NCI-H82 (cell line): Measurements from ENCODE around the gene EPHB1.
A peak's percentile ranks its signal among the peaks of the same experiment; 100 is the strongest.

Source experiments
- DNase-seq: peaks from one replicate; lab custom pipeline; 2025; lab: John Stamatoyannopoulos, UW

EPHB1 gene

DNA sequence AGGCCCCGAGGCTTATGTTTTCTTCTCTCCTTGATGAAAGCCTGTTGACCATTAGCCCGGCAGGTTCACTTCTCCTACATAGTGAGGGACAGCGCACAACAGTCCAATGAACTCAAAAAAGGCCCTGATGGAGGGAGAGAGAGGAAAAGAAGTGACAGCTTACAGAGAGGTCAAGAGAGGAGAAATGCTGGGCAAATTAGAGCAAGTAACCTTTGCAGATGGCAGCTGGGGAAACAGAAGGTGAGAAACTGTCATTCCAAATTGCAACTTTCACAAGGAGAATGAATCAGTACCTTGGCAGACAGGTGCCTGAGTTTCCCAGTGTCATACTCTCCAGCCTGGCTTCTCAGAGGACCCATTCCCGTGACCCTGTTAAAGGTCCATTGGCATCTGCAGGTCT is 252.0 kb downstream of the EPHB1 start:
- no peak for DNase-seq

DNA sequence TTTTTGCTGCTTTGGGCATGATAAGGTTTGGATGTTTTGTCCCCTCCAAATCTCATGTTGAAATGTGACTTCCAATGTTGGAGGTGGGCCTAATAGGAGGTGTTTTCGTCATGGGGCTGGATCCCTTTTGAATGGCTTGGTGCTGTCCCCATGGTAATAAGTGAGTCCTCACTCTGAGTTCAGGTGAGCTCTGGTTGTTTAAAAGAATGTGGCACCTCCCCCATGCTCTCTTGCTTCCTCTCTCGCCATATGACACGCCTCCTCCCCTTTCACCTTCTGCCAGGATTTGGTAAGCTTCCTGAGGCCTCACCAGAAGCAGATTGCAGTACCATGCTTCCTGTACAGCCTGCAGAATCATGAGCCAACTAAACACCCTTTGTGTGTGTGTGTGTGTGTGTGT is 255.5 kb downstream of the EPHB1 start:
- DNase-seq, result no peak

DNA sequence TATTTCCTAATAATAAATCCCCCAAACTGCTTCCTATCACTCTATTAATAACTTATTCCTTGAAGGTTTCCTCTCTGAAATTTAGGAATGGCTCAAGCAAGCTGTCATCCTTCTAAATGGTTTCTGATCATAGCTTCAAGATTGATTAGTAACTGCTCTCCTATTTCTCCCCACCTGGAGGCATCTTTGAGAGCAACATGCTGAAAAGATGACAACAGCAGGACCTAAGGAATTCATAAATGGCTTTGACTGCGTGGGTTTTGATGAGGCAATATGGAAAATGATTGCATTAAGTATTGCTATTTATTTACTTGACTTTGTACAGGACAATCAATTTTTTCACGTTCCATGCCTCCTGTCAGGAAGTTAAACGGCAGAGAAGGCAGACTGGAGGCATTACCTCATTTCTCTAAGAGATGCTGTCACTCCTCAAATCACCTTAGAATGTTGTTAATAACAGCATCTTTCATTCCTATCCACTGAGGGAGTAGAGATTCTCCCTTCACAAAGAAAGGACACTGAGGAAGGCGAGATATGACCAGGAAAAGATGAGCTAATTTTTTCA is 256.4 kb downstream of the EPHB1 start:
- no peak for DNase-seq

DNA sequence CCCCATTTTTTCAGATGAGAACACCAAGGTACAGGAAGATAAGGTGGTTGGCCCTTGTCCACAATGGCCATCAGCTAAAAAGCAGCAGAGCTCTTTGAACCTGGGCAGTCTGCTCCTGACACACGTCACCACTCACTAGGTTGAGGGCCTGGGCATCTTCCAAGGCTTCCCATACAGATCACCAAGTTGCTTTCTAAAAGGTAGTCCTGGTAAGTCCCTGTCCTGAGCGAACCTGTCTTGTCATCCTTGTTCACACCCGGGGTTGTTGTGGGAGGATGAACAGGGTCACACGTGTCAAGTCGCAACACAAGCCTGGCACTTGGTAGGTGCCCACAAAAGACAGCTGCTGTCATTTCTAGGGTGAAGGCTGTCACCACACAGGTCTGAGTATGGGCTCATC is 260.4 kb downstream of the EPHB1 start:
- DNase-seq, result no peak

DNA sequence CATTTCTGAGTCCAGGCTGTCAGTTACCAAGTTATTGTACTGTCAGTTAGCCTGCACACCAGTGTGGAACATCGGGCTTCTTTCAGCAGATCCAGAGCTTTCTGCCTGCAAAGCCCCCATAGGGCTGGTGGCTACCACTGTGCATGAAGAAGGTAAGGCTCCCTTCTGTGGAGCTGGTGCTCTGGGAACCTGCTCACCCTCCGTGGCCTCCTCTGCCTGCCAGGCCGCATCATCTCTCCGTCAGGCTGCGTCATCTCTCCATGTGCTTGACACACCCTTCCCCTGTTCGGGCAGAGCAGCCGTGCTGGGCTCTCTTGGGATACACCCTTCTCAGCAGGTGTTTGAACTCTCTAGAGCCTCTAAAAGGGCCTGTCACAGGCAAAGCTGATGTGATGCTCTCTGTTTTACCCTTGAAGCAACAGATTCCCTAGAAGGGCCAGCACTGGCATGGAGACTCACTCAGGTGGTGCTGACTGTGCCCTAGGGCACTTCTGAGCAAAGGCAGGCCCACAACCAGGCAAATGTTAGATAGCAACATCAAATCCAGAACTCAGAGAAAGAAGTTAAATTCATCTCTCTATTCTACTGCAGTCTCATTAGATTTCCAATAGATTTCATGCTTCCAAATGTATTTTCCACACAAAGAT is 261.1 kb downstream of the EPHB1 start:
- no peak for DNase-seq

DNA sequence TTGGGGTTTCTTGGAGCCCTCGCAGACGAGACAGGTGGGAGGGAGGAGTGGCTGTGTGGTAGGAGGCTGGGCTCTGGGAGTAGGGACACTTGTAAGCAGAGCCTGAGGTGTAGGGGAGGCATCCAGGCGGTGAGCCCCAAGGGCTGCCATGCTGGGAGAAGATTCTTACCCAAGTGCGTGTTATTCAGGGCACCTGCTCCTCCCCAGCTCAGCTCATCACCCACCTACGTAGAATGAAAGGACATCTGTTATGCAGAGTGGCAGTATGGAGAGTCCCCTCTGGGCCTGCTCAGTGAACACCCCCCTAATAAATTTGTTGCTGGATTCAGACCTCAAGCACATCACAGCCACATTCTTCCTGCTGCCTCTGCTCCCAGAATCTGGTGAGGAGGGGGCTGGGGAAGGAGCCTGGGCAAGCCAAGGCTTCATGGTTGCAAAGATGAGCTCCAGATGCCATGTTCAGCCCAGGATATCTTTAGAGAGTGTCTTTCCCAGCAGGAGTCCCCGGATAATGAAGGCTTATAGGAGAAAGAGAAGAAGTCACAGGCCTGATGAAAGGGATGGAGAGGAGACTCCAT is 261.8 kb downstream of the EPHB1 start:
- no peak for DNase-seq

DNA sequence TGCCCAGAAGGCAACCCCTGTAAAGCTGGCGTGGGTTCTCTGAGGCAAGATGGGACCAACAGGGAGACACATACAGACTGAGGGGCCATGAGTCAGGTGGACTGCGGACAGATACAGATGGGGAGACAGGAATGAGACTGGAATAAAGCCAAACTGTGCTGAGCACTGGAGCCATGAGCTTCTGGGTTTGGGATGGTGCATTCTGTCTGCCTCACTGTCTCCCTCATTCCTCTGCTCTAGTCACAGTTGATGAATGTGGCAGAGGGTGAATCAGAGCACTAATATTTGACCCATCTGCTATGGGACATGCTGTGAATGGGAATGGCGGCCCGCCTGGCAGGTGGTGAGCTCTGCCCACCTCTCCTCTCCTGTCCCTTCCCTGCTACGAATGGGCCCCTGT is 262.9 kb downstream of the EPHB1 start:
- DNase-seq, result no peak

DNA sequence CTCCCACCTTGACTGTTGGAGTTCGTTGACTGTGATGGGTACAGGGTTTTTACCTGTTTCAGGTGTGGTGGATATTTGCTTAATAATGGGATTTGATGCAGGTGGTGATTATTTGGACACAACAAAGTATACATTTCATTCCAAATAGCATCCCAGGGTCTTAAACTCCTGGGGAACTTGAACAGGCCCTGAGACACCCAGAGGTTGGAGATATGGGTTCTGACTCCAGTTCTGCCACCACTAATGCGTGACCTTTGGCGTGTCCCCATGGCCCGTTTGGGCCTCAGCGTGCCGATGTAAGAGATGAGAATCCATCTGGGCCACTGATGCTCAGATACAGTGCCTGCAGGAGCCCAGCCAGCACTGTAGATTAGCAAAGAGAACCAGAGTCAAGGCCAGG is 264.5 kb downstream of the EPHB1 start:
- no peak for DNase-seq

DNA sequence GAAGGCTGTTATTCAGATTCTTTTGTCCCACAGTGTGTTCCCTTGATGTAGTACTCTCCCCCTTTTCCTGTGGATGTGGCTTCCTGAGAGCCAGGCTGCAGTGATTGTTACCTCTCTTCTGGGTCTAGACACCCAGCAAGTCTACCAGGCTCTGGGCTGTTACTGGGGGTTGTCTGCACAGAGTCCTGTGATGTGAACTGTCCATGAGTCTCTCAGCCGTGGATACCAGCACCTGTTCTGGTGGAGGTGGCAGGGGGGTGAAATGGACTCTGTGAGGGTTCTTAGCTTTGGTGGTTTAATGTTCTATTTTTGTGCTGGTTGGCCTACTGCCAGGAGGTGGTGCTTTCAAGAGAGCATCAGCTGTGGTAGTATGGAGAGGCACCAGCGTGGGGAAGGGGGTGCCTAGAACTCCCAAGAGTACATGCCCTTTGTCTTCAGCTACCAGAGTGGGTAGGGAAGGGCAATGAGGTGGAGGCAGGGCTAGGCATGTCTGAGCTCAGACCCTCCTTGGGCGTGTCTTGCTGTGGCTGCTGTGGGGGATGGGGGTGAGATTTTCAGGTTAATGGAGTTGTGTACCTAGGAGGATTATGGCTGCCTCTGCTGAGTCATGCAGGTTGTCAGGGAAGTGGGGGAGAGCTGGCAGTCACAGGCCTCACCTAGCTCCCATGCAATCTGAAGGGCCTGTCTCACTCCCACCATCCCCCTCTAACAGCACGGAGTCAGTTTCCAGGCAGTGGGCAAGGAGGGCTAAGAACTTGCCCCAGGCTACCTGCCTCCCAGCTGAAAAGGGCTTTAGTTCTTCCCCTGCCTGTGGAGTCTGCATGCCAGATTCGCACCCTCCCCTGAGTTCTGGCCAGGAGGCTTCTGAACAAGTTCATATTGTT is 272.0 kb downstream of the EPHB1 start:
- peak; percentile 46 for DNase-seq

DNA sequence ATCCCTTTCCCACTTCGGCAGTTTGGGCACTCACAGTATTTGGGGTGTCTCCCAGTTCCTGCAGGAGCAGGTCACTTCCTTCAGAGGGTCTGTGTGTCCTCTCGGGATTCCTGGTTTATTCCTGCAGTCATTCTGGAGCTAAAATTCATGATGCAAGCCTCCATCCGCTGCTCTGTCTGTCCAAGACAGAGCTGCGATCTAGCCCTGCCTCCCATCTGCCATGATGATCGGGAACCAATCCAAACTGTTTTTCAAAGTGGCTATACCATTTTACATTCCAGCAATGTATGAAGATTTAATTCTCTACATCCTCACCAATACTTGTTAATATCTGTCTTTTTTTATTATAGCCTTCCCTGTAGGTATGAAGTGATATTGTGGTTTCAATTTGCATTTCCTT is 273.0 kb downstream of the EPHB1 start:
- DNase-seq, result no peak

DNA sequence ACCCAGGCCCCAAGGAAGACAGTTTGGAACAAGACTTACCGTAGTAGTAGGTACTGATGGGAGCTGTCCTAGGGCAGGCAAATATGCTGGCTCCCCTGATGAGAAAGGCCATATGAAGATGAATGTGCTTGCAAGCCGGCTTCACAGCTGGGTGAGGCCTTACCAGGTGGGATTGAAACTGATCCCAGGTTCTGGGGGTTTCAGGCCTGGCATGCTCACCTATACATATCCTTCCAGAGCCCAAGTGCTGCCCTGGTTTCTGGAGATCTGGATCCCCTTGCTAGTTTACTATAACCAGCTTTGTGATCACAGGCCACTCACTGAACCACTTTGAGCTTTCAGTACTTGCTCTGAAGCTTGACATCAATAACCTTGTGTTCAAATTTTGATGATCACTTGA is 274.3 kb downstream of the EPHB1 start:
- no peak for DNase-seq

DNA sequence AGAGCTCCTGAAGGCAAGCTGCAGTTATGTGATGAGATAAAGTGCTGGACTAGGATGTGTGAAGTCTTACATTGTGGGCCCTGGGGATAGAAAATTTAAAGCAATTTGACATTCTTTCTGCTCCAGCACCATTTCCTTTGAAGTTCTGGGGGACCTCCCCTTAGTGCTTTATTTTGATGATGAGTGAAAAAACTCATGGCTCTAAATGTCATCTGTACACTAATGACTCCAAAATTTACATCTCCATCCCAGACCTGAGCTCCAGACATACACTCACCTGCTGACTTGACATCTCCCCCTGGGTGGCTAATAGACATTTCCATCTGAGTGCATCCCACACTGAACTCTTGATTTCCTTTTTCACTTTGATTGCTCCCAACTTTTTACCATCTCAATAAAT is 276.4 kb downstream of the EPHB1 start:
- no peak for DNase-seq

DNA sequence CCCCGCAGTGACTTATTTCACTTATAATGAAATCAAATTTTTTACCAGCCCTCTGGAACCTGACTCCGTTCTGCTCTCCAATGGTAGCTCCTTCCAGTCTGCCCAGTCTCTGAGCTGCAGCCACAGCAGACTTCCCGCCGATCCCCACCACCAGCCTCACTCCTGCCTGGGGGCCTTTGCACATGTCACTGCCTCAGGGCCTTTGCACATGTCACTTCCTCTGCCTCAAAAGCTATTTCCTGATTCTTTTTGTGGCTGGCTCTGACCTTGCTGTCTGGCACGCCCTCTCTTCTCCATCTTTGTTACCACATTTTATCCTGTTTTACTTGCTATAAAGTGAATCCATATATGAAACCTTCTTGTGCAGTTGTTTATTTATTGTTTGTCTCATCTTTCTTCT is 277.4 kb downstream of the EPHB1 start:
- no peak for DNase-seq

DNA sequence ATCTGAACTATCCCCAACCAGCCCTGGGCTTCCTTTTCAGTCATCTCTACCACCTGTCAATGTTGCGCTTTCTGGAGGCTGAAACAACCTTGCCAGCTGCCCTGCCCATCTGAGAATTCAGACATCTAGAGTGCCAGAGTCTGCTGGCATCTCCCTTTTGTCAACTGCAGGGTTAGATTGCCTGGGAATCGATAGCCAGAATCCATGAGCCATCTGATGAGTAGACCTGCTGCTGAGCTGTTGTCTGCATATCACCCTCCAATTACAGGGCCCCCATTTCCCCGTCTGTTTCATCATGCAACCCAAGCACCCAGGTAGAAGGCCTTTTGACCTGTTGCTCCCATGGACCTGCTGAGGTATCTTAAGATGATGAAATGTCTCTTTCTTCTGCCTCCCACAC is 280.1 kb downstream of the EPHB1 start:
- DNase-seq, result no peak

DNA sequence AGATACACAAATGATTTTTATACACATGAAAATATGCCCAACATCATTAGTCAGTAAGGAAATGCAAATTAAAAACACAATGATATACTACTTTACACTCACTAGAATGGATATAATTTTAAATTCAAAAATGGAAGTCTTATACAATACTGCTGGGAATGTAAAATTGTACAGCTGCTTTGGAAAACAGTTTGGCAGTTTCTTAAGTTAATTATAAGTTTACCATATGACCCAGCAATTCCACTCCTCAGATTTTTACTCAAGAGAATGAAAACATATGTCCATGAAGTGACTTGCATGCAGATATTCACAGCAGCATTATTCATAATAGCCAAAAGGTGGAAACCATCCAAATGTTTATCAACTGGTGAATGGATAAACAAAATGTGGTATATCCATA is 281.3 kb downstream of the EPHB1 start:
- no peak for DNase-seq

DNA sequence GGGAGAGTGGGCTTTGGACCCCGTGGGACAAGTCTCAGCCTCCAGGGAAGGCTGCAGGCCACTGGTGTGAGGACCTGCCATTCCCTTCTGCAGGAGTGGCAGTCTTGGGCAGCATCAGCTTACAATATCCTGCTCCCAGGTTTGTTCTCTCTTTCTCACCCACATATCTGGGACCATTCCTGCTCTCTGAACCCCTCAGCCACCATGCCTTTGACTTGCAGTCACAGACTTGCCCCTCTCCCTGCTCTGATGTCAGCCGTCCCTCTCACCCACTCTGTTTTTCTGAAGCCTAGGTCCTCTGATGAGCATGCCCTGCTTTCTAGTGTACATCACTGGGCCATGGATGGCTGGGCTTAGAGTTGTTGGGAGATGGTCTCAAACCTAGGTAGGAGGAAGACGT is 282.1 kb downstream of the EPHB1 start:
- no peak for DNase-seq

DNA sequence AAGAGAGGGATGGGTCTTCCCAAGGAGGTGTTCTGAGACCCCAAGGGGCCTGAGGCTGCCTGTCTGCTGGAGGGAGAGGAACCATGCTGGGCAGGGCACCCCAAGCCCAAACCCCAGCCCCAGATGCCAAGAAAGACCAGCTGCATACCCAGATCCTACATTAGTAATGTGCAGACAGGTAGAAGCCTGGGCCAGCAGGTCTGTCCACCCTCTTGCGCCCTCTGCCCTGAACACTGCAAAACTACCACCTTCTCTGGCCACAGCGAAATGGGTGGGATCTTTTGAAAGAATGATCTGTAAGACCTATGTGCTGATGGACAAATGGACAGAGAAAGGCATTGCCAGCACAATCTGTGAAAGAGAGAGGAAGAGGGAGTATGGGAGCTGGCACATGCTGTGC is 283.2 kb downstream of the EPHB1 start:
- no peak for DNase-seq

DNA sequence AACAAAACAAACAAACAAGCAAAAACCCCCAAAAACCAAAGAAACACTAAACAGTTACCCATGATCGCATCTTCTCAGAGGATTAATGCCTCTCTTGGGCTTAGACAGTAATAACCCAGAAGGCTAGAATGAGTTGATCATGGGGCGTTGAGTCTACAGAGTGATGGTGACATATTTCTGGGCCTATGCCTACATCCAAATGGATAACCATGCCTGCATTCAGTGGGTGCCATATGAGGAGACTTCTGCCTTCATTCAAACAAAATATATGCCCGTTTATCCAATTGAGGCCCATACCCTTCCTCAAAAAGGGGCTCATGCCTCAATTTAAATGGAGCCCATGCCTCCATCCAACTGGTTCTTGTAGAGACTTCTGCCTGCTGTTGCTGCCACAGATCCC is 284.0 kb downstream of the EPHB1 start:
- no peak for DNase-seq

DNA sequence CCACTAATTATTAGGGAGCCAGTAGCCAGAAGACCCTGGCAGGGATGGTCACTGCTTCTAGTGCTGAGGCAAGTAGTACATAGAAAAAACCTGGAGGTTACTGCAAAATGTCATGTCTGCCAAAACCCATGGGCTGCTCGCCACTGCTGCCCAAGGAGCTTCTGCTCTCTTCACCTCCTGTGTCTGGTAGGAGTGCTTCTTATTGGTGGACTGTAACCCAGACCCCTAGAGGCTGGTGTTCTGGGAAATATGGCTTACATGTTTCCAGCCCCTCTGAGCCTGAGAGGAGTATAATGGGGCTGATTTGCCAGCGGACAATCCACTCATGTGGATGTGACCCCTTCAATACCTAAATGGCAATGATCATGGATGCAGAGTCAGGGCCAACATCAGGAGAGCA is 286.4 kb downstream of the EPHB1 start:
- no peak for DNase-seq

DNA sequence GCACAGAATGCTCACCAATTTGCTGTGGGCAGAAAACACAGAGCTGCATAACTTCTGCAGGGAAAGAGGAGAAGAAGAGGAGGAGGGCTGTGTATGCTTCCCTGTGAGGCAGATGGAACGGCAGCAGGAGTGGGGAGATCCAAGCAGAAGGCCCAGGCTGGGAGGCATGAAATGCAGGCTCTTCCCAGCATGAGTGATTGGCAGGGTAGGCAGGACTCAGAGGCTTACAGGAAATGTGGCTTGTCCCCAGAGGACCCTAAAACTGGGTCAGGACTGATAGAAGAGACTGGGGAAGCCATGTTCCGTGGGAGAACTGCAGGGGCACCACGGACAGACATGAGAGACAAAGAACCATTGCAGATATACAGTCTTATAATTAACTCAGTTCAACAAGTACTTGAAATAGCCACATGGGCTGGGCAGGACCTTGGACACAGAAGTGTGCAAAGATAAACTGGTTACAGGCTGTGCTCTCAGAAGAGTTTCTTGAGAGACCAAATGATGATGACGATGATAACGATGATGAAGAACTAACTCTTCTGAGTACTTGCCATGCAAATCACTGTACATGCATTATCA is 286.9 kb downstream of the EPHB1 start:
- no peak for DNase-seq

DNA sequence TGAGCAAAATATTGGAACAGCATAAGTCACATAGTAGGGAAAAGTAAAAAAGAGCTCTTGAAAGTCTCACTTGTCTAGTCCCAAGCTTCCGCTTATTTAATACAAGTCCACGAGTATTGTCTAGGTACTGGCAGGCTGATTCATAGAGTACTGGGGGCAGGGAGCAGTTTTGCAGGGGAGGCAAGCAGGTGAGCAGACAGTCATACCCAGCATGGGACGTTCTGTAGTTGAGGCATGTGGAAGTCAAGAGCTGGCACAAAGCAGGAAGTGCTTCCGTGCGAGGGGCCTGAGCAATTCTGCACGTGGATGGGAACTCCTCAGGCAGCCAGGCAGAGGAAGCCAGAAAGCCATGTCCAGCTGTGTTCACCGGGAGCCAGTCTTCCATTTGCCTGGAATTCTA is 287.6 kb downstream of the EPHB1 start:
- DNase-seq, result no peak

DNA sequence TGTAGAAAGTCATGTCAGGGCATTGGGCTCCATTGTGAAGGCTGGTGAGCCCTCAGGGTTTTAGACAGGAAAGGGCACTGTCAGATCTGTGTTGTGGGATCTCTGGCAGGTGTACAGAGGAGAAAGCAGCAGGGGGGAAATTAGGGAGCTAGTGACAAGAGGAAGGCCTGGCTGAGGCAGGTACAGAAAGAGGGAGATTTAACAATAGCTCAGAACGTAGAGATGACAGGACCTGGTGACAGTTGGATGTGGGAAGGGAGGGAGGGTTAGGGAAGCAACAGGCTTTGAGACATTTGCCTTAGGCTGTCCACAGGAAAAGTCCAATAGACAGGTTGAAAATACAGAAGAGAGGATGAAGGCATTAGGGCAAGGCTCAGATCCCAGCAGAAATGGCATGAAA is 288.1 kb downstream of the EPHB1 start:
- DNase-seq, result no peak

DNA sequence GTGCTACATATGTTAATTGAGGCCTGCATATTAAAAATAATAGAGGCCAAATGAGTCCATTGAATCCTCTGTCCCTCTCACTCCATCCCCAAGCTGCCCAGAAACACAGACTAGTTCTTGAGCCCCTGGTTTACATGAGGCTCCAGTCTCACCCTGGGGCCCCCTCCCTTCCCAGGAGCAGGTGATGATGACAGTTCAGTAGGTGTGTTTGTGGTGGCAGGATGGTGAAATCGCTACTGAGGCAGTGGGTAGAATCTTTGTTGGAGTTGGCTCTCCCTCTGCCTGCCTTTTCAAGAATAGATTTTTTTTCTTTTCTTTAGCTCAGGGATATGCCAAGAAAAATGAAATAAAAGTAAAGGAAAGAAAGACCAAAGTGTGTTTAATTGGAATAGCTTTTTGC is 288.7 kb downstream of the EPHB1 start:
- no peak for DNase-seq
